Esophagus squamous epithelium (tissue), 5 donors: ENCODE data around the gene ACOT13. TPM values are rescaled to one million over a fixed set of nuclear protein-coding genes. Genes with fewer than 3 reads are reported as not detected.
"Not testable (repeated sequence)": the region's sequence is repeated elsewhere in the genome, so short reads cannot be mapped to it uniquely, and the experiment has no call there.

Source experiments
- DNase-seq: peaks from one replicate; lab custom pipeline; 2025; lab: John Stamatoyannopoulos, UW
- H3K27ac ChIP-seq, 4 donors: fragments of 200-600 bp; sonication (generic); one replicate each; pipeline ENCODE4 v1.5.1; 2016 to 2019; ENCODE audit warnings: mild to moderate bottlenecking in 1 of 4
- H3K27me3 ChIP-seq, 4 donors: fragments of 200-600 bp; sonication (generic); 1 replicate in 3 of 4; 2 replicates in 1 of 4; pipeline versions ENCODE4 v1.5.1 to v1.6.0; 2017 to 2021; ENCODE audit warnings: antibody characterized with exemption in 1 of 4
- H3K36me3 ChIP-seq, 3 donors: fragments of 200-600 bp; sonication (generic); one replicate each; pipeline ENCODE4 v1.5.1; 2016 to 2019
- H3K4me1 ChIP-seq, 3 donors: fragments of 200-600 bp; sonication (generic); one replicate each; pipeline ENCODE4 v1.5.1; 2017 to 2019
- H3K4me3 ChIP-seq, 4 donors: fragments of 200-600 bp; sonication (generic); 1 replicate in 3 of 4; 2 replicates in 1 of 4; pipeline ENCODE4 v1.5.1; 2016 to 2019; ENCODE audit warnings: mild to moderate bottlenecking in 2 of 4, moderate library complexity in 1 of 4
- H3K9me3 ChIP-seq, 3 donors: fragments of 200-600 bp; sonication (generic); one replicate each; pipeline ENCODE4 v1.5.1; 2016 to 2019
- POLR2A ChIP-seq, 4 donors: fragments of 450-650 bp; IDR thresholded peaks; one replicate each; pipeline ENCODE4 v1.6.1; 2017; ENCODE audit warnings: antibody characterized with exemption in 4 of 4, mild to moderate bottlenecking in 4 of 4, moderate library complexity in 3 of 4
- WGBS, 2 donors: methylation state at CpG; one replicate each; pipeline ENCODE4 v1.1.5; 2018; 5-methylcytosine and 5-hydroxymethylcytosine counted together
- intact Hi-C: fragments of 100-400 bp; cut with DNase I; formaldehyde crosslinking; loops from one replicate; pipeline ENCODE4 v1.15.0; 2022
- total RNA-seq, 4 donors: library from RNA; depleted of rRNA; stranded (reverse); fragments of >200 nt; gene quantifications; one replicate each; pipeline ENCODE4 v1.1.0, GENCODE V29; 2016
- TF ChIP-seq, protein P1 (sequence below), 6 experiments: fragments of 450-650 bp in 4 of 6; fragments of 200-600 bp in 2 of 6; sonication (generic) in 2 of 6; IDR thresholded peaks; one replicate each; pipeline ENCODE4 v1.5.1; 2016 to 2019; ENCODE audit warnings: antibody characterized with exemption in 6 of 6, mild to moderate bottlenecking in 4 of 6, moderate library complexity in 4 of 6
- donor health status: DM: yes; HTN: yes; CAD: no.

Gene ACOT13
- total RNA-seq, 4 donors from 2014 or later = 2.5 to 6.1 (median 3.6) TPM

GRCh38 chr6:24631671-24632070, 35.2 kb upstream of the ACOT13 start:
- no peak overlapping the region for H3K4me3 ChIP-seq
- peaks cover 0 to 19% (median 0%) of the 10 kb centered on the region in 4 donors for H3K27me3 ChIP-seq
- H3K36me3 ChIP-seq = no peaks in the 10 kb centered on the region
- WGBS, 2 donors = 74 to 90% methylated on average over 5 of the region's 5 CpGs
- intact Hi-C loops = no loop called here
- TF ChIP-seq, protein P1, sequence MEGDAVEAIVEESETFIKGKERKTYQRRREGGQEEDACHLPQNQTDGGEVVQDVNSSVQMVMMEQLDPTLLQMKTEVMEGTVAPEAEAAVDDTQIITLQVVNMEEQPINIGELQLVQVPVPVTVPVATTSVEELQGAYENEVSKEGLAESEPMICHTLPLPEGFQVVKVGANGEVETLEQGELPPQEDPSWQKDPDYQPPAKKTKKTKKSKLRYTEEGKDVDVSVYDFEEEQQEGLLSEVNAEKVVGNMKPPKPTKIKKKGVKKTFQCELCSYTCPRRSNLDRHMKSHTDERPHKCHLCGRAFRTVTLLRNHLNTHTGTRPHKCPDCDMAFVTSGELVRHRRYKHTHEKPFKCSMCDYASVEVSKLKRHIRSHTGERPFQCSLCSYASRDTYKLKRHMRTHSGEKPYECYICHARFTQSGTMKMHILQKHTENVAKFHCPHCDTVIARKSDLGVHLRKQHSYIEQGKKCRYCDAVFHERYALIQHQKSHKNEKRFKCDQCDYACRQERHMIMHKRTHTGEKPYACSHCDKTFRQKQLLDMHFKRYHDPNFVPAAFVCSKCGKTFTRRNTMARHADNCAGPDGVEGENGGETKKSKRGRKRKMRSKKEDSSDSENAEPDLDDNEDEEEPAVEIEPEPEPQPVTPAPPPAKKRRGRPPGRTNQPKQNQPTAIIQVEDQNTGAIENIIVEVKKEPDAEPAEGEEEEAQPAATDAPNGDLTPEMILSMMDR (IDR thresholded peaks at IDR 0.05) = no peak
- TF ChIP-seq POLR2A (IDR thresholded peaks at IDR 0.05) = no peak
- no peak overlapping the region for H3K27ac ChIP-seq
- DNase-seq = no peak
- no peaks in the 10 kb centered on the region for H3K9me3 ChIP-seq
- no peaks in the 10 kb centered on the region for H3K4me1 ChIP-seq

GRCh38 chr6:24632573-24632972, 34.3 kb upstream of the ACOT13 start:
- Histone ChIP-seq H3K9me3 (no peaks in the 10 kb centered on the region), H3K27ac (no peak overlapping the region), H3K4me3 (no peak overlapping the region), H3K4me1 (no peaks in the 10 kb centered on the region), H3K36me3 (no peaks in the 10 kb centered on the region), H3K27me3 (peaks cover 0 to 27% (median 0%) of the 10 kb centered on the region in 4 donors)
- no peak for DNase-seq
- 13 to 36% methylated on average over 1 of the region's 1 CpG for WGBS, 2 donors
- no peak for TF ChIP-seq POLR2A (IDR thresholded peaks at IDR 0.05)
- TF ChIP-seq, protein P1 (IDR thresholded peaks at IDR 0.05) = no peak
- intact Hi-C loops = no loop called here

GRCh38 chr6:24636681-24637080, 30.2 kb upstream of the ACOT13 start:
- Histone ChIP-seq H3K27ac (no peak overlapping the region), H3K9me3 (no peaks in the 10 kb centered on the region), H3K4me1 (no peaks in the 10 kb centered on the region), H3K4me3 (no peak overlapping the region), H3K27me3 (peaks cover 0 to 45% (median 0%) of the 10 kb centered on the region in 4 donors), H3K36me3 (no peaks in the 10 kb centered on the region)
- intact Hi-C loops = no loop called here
- no peak for TF ChIP-seq POLR2A (IDR thresholded peaks at IDR 0.05)
- TF ChIP-seq, protein P1 (IDR thresholded peaks at IDR 0.05) = no peak
- no peak for DNase-seq

DNA sequence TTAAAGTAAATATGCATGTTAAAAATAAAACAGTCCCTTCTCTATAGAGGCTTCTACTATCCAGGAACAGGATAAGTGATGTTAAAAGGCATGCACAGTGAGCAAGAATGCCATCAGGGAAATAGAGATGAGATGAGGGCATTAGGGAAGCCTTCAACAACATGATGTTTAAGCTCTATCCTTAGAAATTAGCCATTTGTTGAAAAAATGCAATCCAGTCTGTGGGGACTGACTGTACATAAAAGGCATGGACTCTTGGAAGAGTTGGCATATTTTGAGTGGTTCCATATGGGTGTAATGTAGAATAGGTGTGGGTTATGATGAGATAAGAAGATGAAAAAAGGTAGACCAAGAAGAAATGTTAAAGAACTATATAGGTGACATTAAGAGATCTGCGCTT, 26.7 kb upstream of the ACOT13 start:
- peaks cover 0 to 1% (median 1%) of the 10 kb centered on the region in 3 donors for H3K4me1 ChIP-seq
- WGBS, 2 donors = 98 to 100% methylated on average over 1 of the region's 1 CpG
- no peak for DNase-seq
- H3K27me3 ChIP-seq = peaks cover 0 to 72% (median 0%) of the 10 kb centered on the region in 4 donors
- no peak for TF ChIP-seq POLR2A (IDR thresholded peaks at IDR 0.05)
- TF ChIP-seq, protein P1 (IDR thresholded peaks at IDR 0.05) = no peak
- H3K27ac ChIP-seq = no peak overlapping the region
- no peak overlapping the region for H3K4me3 ChIP-seq
- H3K9me3 ChIP-seq = no peaks in the 10 kb centered on the region
- intact Hi-C loops = no loop called here
- no peaks in the 10 kb centered on the region for H3K36me3 ChIP-seq

- H3K36me3 ChIP-seq, H3K27ac ChIP-seq, intact Hi-C loops, DNase-seq, H3K4me1 ChIP-seq, H3K4me3 ChIP-seq, H3K9me3 ChIP-seq: not testable (repeated sequence)
- peaks cover 0 to 70% (median 0%) of the 10 kb centered on the region in 4 donors for H3K27me3 ChIP-seq
- WGBS, 2 donors = 84 to 96% methylated on average over 5 of the region's 5 CpGs
Observed at GRCh38 chr6:24640631-24641030, 26.2 kb upstream of the ACOT13 start.

DNA sequence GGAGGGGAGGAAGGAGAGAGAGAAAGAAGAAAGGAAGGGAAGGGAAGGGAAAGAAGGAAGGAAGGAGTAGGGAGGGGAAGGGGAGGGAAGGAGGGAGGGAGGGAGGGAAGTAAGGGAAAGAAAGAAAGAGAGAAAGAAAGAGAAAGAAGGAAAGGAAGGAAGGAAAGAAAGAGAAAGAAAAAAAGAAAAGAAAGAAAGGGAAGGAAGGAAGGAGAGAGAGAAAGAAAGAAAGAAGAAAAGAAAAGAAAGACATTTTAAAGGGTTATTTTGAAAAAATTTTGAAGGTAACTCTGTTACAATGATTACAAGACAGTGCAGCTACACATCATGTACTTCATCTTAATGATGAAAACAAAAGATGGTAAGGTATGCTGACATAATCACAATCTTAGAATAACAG, 24.8 kb upstream of the ACOT13 start:
- no peak for TF ChIP-seq POLR2A (IDR thresholded peaks at IDR 0.05)
- TF ChIP-seq, protein P1 (IDR thresholded peaks at IDR 0.05) = no peak

More for the DNA sequence above, 24.8 kb upstream of the ACOT13 start:
- Histone ChIP-seq H3K9me3 (no peaks in the 10 kb centered on the region), H3K27me3 (peaks cover 0 to 61% (median 0%) of the 10 kb centered on the region in 4 donors), H3K36me3 (no peaks in the 10 kb centered on the region), H3K27ac (no peak overlapping the region), H3K4me3 (no peak overlapping the region), H3K4me1 (peaks cover 4 to 20% (median 14%) of the 10 kb centered on the region in 3 donors)
- DNase-seq = no peak
- intact Hi-C loops = no loop called here
